ENCODE measurements around the gene SLC48A1.
"Not testable (repeated sequence)": the region's sequence is repeated elsewhere in the genome, so short reads cannot be mapped to it uniquely, and the experiment has no call there.

Gene SLC48A1

DNA sequence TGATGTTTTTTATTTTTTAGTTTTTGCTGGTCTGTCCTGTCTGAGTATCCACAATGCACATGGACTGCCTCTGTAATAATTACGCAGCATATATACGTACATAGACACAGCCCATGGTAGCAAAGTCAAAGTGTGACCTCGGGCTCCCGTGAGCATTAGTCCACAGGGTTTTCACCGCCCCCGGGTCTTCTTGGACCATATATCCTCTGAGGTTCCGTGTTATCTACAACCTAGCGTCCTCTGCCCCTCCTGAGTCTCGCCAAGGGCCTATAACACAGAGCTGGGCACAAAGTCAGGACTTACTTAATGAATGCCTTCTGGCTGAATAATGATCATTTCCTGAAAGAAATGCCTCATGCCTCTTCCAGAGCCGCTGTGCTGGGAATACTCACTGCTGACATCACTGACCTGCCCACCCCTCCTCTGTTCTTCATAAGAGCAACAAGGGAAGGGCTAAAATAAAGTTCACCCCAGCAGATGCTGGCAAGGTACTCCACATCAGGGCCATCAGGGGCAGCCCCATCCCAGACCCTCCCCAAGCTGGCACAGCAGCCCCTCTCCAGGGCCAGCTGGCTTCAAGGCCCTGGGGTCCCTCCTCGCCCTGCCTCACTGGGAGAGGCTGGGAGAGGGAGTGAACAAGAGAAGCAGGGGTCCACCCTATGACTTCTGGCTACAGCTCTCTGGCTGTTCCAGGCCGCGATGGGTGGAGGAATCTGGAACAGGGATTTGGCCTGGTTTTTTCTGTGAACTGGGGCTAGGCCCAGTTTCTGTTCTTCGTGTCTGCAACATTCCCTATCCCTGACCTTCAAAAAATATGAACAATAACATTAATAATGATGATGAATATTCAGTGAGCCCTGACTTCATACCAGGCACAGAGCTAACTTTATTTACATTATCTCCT lies 38.8 kb downstream of the SLC48A1 start:
- DNase-seq (ENCODE audit: low spot score) = no peak

DNA sequence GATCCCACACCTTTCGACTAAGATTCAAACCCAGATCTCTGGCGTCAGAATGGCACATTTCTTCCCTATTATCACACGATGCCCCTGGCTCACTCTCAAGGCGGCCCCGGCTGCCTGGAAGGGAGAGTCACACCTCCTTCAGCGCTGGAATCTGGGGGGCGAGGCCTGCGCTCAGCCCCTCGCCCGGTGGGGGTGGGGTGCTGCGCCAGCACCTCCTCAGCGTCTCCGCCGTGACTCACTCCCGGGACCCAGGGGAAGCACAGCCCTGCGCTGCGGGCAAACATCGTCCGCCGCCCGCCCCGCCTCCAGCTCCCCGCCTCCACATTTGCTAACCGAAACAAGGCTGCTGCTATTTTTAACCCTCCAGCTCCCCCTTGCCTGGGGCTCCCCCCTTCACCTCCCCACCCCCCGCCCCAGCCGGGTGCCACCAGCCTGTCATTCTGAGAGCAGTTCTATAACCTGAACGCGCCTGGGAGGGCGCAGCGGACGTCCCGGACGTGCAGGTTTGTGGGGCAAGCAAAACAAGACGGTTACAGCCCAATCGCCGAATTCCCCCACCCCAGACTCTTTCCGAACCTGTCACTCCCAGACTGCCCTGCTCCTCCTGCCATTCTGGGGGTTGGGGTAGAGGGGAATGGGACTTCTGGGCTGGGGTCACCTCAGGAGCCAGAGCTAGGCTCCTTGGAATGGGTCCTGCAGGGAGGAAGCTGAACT lies 39.9 kb downstream of the SLC48A1 start:
- DNase-seq (ENCODE audit: low spot score) = peak; percentile 82

DNA sequence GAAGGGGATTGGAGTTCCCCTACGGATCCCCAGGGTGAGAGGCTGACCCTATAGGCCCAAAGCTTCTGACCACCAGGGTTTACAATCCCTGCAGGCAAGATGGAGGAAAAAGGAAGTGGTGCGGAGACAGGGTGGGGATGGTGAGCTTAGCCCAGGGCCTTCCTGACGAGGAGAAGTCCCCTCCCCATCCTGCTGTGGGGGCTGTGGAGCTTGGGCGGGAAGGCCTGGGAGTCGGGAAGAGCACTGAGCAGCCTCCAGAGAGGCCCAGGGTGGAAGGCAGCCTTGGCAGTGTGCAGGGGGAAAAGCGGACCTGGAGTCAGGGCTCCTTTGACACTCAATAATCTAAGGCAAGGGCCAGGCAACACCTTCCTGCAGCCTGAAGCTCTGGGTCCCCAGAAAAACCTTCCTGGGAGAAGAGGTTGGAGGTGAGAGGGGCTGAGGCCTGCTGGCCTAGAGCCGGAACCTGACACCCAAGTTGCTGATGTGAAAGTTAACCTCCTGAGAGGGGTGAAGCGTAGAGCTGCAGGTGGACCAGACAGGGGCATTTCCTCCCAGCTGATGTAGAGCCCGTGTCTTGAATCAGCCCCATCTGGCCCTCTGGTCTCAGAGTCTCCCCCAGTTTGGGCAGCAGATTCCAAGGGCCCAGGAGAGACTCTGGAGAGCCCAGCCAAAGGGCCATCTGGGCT lies 40.6 kb downstream of the SLC48A1 start:
- no peak for DNase-seq (ENCODE audit: low spot score)

DNA sequence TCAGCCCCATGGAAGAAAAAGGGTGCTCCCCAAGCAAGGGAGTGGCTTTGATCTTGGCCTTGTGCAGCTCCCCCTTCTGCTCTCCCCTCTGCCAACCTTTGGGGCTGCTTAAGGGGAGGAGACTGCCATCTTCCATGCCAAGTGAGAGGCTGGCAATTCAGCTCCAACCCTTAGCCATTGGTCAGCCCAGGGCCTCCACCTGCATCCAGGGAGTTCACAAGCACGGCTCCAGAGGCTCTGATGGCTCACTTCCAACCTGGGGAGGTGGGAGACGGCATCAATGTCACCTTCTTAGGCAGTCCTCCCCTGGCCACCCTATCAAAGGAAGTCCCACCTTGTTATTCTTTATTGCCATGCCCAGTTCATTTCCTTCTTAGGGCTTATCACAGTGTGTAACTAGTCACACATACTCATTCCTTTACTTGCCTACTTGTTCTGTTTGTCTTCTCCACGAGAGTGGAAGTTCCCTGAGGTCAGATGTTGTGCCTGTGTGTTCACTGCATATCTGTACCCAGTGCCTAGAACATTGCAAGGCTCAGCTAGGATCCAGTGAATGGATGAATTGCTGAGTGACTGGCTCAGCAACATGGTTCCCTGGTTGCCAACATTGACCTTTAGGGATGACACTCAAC lies 41.6 kb downstream of the SLC48A1 start:
- DNase-seq (ENCODE audit: low spot score) = no peak

DNA sequence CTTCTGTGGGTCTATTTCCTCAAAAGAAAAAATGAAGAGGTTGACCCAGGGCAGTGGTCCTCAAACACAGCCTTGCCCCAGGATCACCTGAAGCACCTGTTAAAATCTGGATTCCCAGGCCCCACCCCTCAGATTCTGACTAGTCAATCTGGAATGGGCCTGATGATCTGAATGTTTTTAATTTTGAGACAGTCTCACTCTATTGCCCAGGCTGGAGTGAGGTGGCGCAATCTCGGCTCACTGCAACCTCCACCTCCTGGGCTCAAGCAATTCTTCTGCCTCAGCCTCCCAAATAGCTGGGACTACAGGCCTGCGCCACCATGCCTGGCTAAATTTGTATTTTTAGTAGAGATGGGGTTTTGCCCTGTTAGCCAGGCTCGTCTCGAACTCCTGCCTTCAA lies 42.4 kb downstream of the SLC48A1 start:
- DNase-seq (ENCODE audit: low spot score) = not testable (repeated sequence)

DNA sequence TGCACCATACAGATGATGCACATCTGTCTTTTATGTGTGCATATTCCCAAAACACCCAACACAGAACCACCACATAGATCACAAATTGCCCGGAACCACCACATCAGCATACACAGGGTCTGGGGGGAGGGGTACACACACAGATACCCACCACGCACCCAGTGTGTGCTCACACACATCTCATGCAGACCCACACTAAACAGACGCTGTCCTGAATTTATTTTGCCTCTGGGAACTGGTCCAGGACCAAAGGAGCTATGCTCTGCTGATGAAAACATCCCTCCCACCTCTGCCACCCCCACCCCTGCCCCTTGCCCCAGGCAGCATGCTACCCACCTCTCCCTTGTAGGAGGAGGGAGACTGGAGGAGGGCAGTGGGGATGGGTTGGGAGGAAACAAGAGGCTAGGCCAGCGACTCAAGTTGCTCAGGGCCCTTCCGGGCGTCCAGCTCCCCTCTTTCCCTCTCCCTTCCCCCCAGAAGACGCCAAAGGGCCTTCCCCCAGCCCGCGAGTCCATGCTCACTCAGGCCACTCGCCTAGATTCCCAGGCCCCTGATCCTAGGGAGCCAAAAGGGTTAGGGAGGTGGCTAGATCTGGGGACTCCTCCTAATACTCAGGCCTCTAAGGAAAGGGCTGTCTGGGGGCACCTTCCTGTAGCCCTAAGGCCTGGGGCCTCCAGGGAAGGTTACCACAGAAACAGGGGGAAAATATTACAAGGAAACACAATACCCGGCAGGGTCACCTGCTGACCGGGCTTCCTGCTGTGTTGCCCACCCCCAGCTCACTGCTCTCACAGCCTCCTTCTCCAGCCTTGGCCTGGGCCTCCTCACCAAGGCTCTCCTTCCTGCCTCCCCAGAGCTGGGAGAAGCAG lies 43.6 kb downstream of the SLC48A1 start:
- no peak for DNase-seq (ENCODE audit: low spot score)

DNA sequence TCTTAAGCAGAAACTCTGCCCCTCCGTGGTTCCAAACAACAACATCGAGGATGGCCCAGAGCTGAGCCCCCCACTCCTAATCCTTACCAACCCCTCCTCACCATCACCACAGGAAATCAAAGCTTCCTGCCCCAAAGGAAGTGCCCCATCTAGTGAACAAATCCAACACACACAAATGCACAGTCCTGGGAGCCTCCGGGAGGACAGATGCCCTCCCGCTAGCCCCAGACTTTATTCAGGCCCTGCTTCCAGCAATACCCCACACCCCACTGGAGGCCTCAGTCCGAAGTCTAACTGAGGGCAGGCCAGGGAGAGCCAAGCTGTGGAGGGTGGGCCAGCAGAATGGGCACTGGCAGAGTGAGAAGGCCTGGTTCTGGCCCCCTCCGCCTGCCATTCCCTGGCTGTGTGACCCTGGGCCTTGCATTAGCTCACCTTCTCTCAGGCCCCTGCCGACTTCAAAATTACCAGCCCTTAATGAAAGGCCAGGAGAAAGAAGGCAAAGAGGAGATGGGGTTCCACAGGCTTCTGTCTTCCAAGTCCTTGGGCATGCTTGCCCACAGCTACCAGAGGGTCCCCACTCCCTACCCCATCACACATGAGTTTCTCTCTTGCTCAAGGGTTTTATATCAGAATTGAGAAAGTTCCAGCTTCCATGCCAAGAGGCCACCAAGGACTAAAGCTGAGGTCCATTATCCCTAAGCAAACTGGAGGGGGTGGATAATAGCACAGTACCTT lies 44.4 kb downstream of the SLC48A1 start:
- DNase-seq (ENCODE audit: low spot score) = no peak

DNA sequence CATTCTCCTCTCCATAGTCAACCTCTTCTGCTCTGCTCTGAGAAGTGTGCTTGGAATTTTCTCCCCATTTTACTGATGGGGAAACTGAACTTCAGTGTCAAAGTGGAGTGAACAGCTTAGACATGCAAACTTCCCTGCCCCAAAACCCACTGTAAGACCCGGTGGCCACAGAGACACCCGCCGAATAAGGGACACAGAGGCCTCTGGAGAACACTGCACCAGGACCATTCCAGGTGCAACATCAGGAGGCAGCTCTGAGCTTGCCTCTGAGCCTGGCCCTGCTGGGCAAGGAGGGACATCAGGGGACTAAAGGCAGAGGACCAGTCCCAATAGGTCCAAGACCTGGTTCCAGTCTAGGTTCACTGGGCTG lies 45.0 kb downstream of the SLC48A1 start:
- DNase-seq (ENCODE audit: low spot score) = no peak

DNA sequence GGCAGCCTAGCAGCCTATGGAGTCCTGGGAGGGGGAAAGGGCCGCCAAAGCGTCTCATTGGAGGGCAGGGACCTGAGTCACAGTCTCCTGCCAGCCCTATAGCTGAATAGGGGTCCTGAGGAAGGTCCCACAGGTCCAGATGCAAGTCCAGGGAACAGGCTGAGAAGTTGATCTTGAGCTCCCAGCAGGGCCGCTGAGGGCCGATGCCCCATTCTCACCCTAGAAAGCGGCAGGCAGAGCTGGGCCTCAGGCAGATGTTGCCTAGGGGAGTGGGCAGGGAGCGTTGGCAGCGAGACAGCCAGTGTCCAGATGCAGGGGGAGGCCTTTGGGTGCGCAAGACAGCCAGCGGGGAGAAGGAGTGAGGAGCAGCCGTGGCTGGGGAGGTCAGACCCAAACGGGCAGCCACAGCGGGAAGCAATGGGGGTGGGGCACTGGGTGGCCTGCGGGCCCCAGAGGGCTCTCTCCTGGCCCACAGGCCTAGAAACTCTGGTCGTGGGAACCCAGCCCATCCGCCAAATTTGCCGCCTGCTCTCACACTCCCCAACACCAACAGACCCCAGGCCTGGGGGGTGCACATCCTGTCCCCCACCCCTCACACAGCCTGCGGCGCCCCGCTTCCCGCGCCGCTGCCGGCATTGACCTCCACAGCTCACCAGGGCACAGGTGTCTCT lies 45.6 kb downstream of the SLC48A1 start:
- no peak for DNase-seq (ENCODE audit: low spot score)

DNA sequence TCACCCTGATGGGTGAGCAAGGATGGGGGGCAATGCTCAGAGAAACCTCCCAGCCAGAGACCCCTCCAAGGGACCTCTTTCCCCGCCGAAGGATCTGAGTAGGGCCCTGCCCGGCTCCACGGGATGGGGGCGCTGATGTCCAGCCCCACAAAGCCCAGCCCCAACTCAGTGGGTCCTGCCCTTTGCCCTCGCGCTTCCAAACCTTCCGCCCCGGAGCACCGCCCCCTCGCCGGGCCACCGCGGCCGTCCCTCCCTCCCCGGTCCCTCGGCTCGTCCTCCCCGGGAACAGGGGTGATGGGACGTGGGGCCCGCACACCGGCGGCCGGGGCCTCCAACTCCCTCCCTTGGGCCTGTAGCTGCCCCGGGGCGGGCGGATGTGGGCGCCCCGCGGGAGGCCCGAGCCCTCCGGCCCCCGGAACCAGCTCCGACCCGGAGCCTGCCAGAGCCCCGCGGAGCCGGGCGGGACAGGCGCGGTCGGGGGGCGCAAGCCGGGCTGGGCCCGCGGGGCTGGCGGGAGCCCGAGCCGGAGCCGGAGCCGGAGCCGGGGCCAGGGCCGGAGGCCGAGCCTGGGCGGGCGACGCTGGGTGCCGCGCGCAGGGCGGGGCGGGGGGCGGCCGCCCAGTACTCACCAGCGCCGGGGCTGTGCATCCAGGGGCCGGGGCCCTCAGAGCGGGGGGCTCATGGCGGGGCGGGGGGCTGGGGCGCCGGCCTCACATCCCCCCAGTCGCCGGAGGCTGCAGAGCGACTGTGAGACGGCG lies 46.3 kb downstream of the SLC48A1 start:
- peak; percentile 75 for DNase-seq (ENCODE audit: low spot score)

DNA sequence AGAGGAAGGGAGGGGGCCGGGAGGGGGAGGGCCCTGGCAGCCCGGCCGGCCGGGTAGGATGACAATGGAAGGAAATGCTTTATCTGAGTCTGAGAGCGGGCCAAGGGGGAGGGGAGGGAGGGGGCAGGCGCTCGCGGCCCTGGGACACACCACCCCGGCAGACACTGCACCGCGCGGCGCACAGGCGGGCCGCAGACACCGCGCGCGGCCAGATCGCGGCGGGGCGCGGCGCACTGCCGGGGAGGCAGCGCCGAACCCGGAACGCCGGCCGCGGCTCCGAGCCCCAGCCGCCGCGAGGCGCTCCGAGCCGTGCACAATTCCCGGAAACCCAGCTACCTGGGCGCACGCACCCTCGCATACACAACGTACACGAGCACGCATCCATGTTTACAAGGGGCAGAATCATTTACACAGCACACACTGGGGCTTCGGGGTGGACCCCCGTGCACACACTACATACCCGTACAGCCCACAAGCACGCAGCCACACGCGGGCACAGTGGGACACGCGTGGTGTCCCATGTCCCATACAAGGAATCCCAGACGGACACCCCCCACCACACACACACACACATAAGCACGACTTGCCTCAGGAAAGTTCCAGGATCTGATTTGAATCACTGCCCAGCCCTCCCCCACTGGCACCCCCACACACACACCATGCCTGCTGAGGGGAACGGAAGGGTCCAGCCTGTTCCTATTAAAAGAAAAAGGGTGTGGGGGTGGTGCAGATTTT lies 47.0 kb downstream of the SLC48A1 start, which contains the start of gene HDAC7:
TSS of gene HDAC7 (minus strand) at position 8 of the 735 bp plus-strand sequence. CDS start 118 bp downstream, outside the sequence.
- peak; percentile 95 for DNase-seq (ENCODE audit: low spot score)

DNA sequence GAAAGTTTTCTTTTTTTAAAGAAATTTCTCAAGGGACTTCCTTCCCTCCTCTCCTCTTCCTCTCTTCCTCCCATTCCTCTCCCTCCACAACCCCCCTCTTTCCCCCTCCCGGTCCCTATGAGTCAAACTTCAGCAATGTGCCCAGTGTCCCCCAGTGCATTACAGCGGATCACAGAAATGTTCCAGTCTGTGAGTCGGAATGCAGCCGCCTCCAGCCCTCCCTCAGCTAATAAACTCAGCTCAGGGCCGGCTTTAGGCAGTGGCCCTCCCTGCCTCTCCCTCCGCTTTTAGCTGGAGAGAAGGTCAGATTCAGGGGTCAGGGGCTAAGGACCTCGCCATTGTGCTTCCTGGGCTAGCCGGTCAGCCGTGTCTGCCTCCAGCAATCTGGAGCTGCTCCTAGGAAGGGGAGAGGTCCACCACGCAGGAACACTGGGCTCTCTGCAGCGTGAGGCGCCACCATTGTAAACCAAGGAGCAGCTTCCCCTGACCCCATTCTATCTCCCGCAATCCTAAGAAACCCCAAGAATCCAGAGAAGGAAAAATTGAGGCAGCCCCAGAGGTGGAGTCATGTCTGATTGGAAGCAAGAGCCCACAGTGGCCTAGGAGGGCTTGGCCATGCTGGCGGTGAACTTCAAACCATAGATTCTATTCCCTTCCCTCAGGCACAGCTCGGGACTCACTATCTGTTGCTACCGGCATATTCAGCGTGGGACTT lies 47.8 kb downstream of the SLC48A1 start:
- peak; percentile 88 for DNase-seq (ENCODE audit: low spot score)

DNA sequence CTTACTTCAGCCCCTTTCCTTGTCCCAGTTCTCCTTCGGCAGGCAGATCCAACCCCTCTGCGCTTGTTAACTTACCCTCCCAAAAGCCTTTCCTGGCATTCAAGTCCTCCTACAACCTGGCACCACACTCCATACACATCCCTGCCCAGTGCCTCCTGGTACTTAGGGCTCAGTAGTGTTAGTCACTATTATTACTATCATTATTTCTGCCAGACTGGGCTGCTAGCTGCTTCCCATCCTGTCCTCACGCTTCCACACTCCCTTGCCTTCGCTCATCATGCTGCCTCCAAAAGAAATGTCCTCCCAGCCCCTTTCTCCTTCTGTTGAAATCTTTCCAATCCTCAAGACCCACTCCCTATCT lies 48.3 kb downstream of the SLC48A1 start:
- no peak for DNase-seq (ENCODE audit: low spot score)

DNA sequence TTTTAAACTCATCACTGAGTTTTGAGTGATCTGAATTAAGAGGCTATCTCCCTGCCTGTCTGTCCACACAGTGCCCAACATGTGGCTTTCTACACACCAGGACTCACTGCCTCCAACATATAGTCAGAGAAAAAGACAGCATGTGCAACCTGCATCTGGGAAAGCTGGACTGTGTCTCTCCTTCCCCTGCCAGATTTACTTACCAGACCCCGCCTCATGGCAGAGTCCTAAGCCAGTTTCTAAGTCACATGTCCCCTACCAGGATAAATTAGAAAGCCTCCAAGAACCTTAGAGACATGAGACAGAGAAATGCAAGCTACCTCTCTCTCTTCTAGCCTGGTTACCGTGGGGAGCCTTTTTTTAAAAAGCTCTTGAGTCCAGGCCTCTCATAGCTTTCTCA lies 49.4 kb downstream of the SLC48A1 start:
- no peak for DNase-seq (ENCODE audit: low spot score)

DNA sequence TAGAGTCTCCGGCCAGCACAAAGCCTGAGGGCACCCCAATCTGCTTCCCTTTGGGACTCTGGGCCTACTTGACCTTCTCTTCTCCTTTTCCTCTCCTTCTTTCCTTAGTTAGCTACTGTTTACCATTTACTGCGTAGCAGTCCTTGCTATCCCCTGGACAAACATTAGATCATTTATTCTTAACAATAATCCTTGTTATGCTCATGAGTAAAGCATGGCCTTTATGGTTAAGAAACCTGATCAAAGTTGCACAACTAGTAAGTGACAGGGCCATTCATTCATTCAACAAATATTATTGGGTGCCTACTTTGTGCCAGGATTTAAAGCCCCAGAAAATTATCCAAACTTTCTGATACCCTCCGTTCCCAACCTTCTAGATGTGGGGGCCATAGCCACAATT lies 49.8 kb downstream of the SLC48A1 start:
- DNase-seq (ENCODE audit: low spot score) = no peak

DNA sequence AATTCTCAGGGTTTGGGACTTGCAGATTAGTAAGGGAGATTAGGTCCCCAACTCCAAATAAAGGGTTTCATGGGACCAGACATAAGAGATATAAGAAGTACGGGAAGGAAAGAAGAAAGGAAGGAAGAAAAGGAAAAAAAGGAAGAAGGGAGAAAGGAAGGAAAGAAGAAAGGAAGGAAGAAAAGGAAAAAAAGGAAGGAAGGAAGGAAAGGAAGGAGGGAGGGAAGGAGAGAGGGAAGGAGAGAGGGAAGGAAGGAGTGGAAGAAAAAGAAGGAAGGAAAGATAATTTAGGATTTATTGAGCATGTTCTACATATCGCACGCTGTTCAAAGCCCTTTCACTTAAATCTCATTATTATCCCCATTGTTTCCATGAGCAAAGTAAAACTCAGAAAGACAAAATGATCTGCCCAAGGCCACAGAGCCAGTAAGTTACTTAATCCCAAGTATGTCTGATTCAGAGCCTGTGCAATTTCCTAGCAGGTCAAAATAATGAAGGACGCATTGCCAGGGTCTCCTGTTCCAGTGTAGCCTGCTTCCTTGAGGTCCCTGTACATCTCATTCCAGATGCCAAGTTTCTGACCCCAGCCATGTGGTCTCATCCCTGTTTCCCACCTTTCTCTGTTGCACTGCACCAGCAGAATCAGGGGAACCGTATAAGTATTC lies 50.5 kb downstream of the SLC48A1 start:
- no peak for DNase-seq (ENCODE audit: low spot score)

DNA sequence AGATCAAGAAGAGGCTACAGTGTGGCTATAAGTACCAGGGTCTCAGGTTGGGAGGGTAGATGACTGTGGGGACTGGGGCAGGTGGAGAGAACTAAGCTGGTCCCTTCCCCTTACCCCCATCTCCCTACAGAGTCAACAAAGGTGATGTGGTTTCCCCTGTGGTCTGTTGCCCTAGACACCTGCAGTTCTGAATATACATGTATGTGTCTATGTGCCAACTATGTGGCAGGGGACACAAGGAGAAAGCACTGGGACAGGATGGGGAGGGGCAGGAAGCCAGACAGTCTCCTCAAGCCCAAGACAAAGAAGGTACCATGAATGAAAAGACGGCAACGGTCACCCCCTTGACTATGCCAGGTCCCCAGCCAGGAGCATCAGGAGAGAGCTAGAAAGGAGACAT lies 51.2 kb downstream of the SLC48A1 start:
- no peak for DNase-seq (ENCODE audit: low spot score)
